B cell (primary cell): ENCODE data around the gene ACKR2. TPM values are rescaled to one million over a fixed set of nuclear protein-coding genes. Genes with fewer than 3 reads are reported as not detected.

ENCODE experiments used
- ATAC-seq: fragments of 200-7000 bp; cut with Tn5 transposase; one replicate; pipeline ENCODE4 v1.10.0; 2021; ENCODE audit warnings: low read depth, mild to moderate bottlenecking, moderate number of reproducible peaks, moderate library complexity
- CTCF ChIA-PET: fragments of 350-600 bp; sonication (Branson Sonifier 250); formaldehyde crosslinking; loops from one replicate; lab custom pipeline; 2021; ENCODE audit warnings: antibody characterized with exemption, inconsistent platforms; lab: Charles Lee
- POLR2A ChIA-PET: fragments of 350-600 bp; sonication (Branson Sonifier 250); formaldehyde crosslinking; loops from one replicate; lab custom pipeline; 2021; ENCODE audit warnings: antibody characterized with exemption; lab: Charles Lee
- DNase-seq: peaks from one replicate; pipeline ENCODE4 v3.0.0; 2013
- H2AFZ ChIP-seq: 2 replicates; pipeline ENCODE4 v1.6.1; 2012; ENCODE audit warnings: mild to moderate bottlenecking, low read depth, low read length; ENCODE audit not compliant: insufficient read depth, poor library complexity, severe bottlenecking
- H3K27ac ChIP-seq, 2 donors: 1 replicate in 1 of 2; 2 replicates in 1 of 2; pipeline ENCODE4 v1.5.1; 2012 to 2013; ENCODE audit warnings: low read length in 2 of 2, mild to moderate bottlenecking in 2 of 2, moderate library complexity in 1 of 2
- H3K27me3 ChIP-seq, 4 experiments: fragments of 200-600 bp in 1 of 4; sonication (generic) in 1 of 4; replicated peaks in 1 of 4; 1 replicate in 2 of 4; 2 replicates in 2 of 4; pipeline versions ENCODE4 v1.6.1 to v1.7.0; 2013 to 2016; ENCODE audit warnings: low read length in 3 of 4, mild to moderate bottlenecking in 2 of 4, mixed read lengths in 1 of 4, moderate library complexity in 1 of 4; ENCODE audit not compliant: insufficient read depth in 4 of 4, control insufficient read depth in 3 of 4; ENCODE audit errors: control extremely low read depth in 1 of 4
- H3K36me3 ChIP-seq, 2 experiments: replicated peaks in 1 of 2; 1 replicate in 1 of 2; 2 replicates in 1 of 2; pipeline versions ENCODE4 v1.6.1 to v1.7.1; 2013; ENCODE audit warnings: low read length in 1 of 2; ENCODE audit not compliant: insufficient read depth in 2 of 2, control insufficient read depth in 1 of 2; ENCODE audit errors: control extremely low read depth in 1 of 2, extremely low read depth in 1 of 2
- H3K4me1 ChIP-seq, 2 donors: fragments of 200-600 bp in 1 of 2; sonication (generic) in 1 of 2; 1 replicate in 1 of 2; 2 replicates in 1 of 2; pipeline versions ENCODE4 v1.5.1 to v1.6.1; 2013 to 2017; ENCODE audit warnings: low read length in 2 of 2; ENCODE audit not compliant: control insufficient read depth in 2 of 2, insufficient read depth in 2 of 2
- H3K4me2 ChIP-seq: replicated peaks from 2 replicates; pipeline ENCODE3; 2012; ENCODE audit warnings: mild to moderate bottlenecking, low read depth, low read length; ENCODE audit not compliant: poor library complexity, severe bottlenecking
- H3K4me3 ChIP-seq, 5 experiments: fragments of 200-600 bp in 1 of 5; sonication (generic) in 1 of 5; 1 replicate in 3 of 5; 2 replicates in 2 of 5; pipeline versions ENCODE4 v1.5.1 to v1.7.0; 2011 to 2016; ENCODE audit warnings: low read length in 4 of 5, mild to moderate bottlenecking in 4 of 5, low read depth in 2 of 5, control low read depth in 1 of 5, moderate library complexity in 1 of 5; ENCODE audit not compliant: insufficient read depth in 1 of 5; ENCODE audit errors: control extremely low read depth in 1 of 5, extremely low read depth in 1 of 5
- H3K79me2 ChIP-seq: fragments of 200-600 bp; sonication (generic); one replicate; pipeline ENCODE4 v1.6.0; 2016; ENCODE audit warnings: low read length; ENCODE audit not compliant: control insufficient read depth, insufficient read depth
- H3K9ac ChIP-seq: fragments of 200-600 bp; sonication (generic); 2 replicates; pipeline ENCODE4 v1.6.1; 2017; ENCODE audit warnings: mild to moderate bottlenecking, low read length, moderate library complexity
- H3K9me3 ChIP-seq, 3 donors: one replicate each; pipeline versions ENCODE4 v1.6.1 to v1.7.1; 2013; ENCODE audit warnings: low read length in 2 of 3; ENCODE audit not compliant: control insufficient read depth in 2 of 3, insufficient read depth in 1 of 3; ENCODE audit errors: control extremely low read depth in 1 of 3
- H4K20me1 ChIP-seq: 2 replicates; pipeline ENCODE4 v1.6.0; 2012; ENCODE audit warnings: mild to moderate bottlenecking, low read length; ENCODE audit not compliant: insufficient read depth, control insufficient read depth, poor library complexity, severe bottlenecking
- H3K27ac Mint-ChIP-seq: one replicate; pipeline ENCODE4 v1.8.0; 2021; ENCODE audit warnings: mixed read lengths
- H3K27me3 Mint-ChIP-seq: one replicate; pipeline ENCODE4 v1.8.0; 2021; ENCODE audit warnings: mixed read lengths
- H3K4me1 Mint-ChIP-seq: one replicate; pipeline ENCODE4 v1.8.0; 2021; ENCODE audit warnings: mixed read lengths
- H3K4me3 Mint-ChIP-seq: one replicate; pipeline ENCODE4 v1.8.0; 2021; ENCODE audit warnings: mixed read lengths
- H3K9me3 Mint-ChIP-seq: one replicate; pipeline ENCODE4 v1.8.0; 2022; ENCODE audit warnings: mixed read lengths; ENCODE audit not compliant: insufficient read depth
- EZH2 ChIP-seq: IDR thresholded peaks from 2 replicates; pipeline ENCODE4 v1.6.1; 2012; ENCODE audit warnings: borderline replicate concordance, low read depth, mild to moderate bottlenecking, moderate library complexity, low read length; ENCODE audit not compliant: insufficient read depth, poor library complexity, severe bottlenecking
- WGBS: methylation state at CpG from one replicate; pipeline ENCODE4 v1.1.5; 2013; ENCODE audit warnings: missing lambda C conversion rate; ENCODE audit not compliant: insufficient coverage; 5-methylcytosine and 5-hydroxymethylcytosine counted together
- intact Hi-C: fragments of 100-400 bp; cut with micrococcal nuclease; formaldehyde crosslinking; loops from one replicate; pipeline ENCODE4 v1.10.0; 2022
- polyA plus RNA-seq: library from polyadenylated mRNA; depleted of rRNA; stranded (reverse); fragments of >200 nt; gene quantifications from 2 replicates; pipeline ENCODE4 v1.2.3, GENCODE V29; 2012
- total RNA-seq, 2 donors: library from RNA; stranded (reverse); fragments of 120-200 nt in 1 of 2; gene quantifications; 1 replicate in 1 of 2; 2 replicates in 1 of 2; pipeline versions ENCODE4 v1.2.3 to v1.2.4, GENCODE V29; 2013 to 2022
- TF ChIP-seq, protein P1 (sequence below): fragments of 200-600 bp; IDR thresholded peaks from one replicate; pipeline ENCODE4 v1.8.0; 2022; ENCODE audit warnings: antibody characterized with exemption, mild to moderate bottlenecking

The ACKR2 gene
- total and polyA plus RNA-seq, 2 donors (not counting 1 experiment from before 2014, with no cell fraction given) = 0.31 to 1.7 TPM

DNA sequence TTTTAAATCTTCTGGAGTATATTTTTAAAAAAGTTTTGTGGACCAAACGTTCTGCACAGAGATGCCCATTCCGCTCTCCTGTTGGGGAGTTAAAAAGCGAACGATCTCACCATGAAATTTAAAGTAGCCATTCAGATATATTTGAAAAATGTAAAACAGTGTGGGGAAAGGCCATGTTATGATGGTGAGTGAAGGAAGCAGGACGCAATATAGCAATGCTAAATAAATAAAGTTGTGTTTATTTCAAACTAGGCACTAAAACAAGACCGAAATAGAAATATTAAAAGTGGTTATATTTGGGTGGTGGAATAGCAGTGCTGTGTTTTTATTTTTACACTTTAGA lies 35.9 kb upstream of the ACKR2 start:
- Mint-ChIP-seq H3K9me3 (peaks cover 4% of the 10 kb centered on the region), H3K4me1 (peaks cover 11% of the 10 kb centered on the region), H3K27me3 (no peaks in the 10 kb centered on the region), H3K4me3 (peak overlapping the region; percentile 90), H3K27ac (peak overlapping the region; percentile 92)
- no peaks in the 10 kb centered on the region for H3K36me3 ChIP-seq
- H2AFZ ChIP-seq = peak overlapping the region; percentile 80
- no peaks in the 10 kb centered on the region for H4K20me1 ChIP-seq
- no peaks in the 10 kb centered on the region for H3K79me2 ChIP-seq
- peak overlapping the region; percentile 36 to 81 for H3K27ac ChIP-seq
- ChIA-PET POLR2A (interaction anchor here (0.6 kb wide), 1 partner anchor 811 kb away, joined by 5 read pairs; the partner anchor contains the start of gene ULK4), CTCF (no interaction called here)
- peak overlapping the region; percentile 46 to 87 (median 62) for H3K4me3 ChIP-seq
- no peaks in the 10 kb centered on the region for H3K27me3 ChIP-seq
- H3K9me3 ChIP-seq = peaks cover 0 to 10% (median 0%) of the 10 kb centered on the region in 3 donors
- DNase-seq (no peak), ATAC-seq (peak; percentile 2)
- H3K4me1 ChIP-seq = peaks cover 4 to 10% of the 10 kb centered on the region in 2 donors
- H3K9ac ChIP-seq = peak overlapping the region; percentile 84
- intact Hi-C loops = loop anchor here (1.0 to 5.0 kb wide), 8 partner anchors 31 to 1989 kb away; partner anchors contain the start of genes HIGD1A, KIAA1143, KIF15 and NKTR
- peak overlapping the region; percentile 81 for H3K4me2 ChIP-seq
- no CpG with 5 or more reads among the region's 6 CpGs for WGBS
- TF ChIP-seq, protein P1, sequence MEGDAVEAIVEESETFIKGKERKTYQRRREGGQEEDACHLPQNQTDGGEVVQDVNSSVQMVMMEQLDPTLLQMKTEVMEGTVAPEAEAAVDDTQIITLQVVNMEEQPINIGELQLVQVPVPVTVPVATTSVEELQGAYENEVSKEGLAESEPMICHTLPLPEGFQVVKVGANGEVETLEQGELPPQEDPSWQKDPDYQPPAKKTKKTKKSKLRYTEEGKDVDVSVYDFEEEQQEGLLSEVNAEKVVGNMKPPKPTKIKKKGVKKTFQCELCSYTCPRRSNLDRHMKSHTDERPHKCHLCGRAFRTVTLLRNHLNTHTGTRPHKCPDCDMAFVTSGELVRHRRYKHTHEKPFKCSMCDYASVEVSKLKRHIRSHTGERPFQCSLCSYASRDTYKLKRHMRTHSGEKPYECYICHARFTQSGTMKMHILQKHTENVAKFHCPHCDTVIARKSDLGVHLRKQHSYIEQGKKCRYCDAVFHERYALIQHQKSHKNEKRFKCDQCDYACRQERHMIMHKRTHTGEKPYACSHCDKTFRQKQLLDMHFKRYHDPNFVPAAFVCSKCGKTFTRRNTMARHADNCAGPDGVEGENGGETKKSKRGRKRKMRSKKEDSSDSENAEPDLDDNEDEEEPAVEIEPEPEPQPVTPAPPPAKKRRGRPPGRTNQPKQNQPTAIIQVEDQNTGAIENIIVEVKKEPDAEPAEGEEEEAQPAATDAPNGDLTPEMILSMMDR = no peak
- no peak for TF ChIP-seq EZH2

DNA sequence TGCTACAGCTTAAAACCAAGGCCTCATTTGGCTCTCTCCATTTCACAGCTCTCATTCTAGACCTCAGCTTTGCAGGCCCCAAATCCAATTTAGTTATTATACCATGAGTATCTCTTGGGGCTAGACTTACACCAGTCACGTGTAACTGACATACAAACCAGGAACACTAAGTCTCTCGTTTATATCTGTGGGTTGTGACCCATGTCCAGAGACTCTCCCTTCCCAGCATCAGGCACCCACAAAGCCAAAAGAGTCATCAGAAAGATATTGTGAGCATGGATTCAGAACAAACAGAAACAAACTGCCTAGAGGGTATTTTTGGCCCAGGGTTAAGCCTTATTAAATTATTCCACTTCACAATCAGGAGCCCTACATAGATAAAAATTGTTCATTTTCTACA lies 30.6 kb upstream of the ACKR2 start:
- Histone ChIP-seq H4K20me1 (no peaks in the 10 kb centered on the region), H3K9me3 (no peaks in the 10 kb centered on the region), H3K4me1 (peaks cover 0 to under 1% of the 10 kb centered on the region in 2 donors), H3K9ac (no peak overlapping the region), H3K4me2 (no peak overlapping the region), H3K36me3 (no peaks in the 10 kb centered on the region), H3K27me3 (no peaks in the 10 kb centered on the region), H3K27ac (no peak overlapping the region), H3K79me2 (no peaks in the 10 kb centered on the region), H3K4me3 (no peak overlapping the region), H2AFZ (no peak overlapping the region)
- peaks cover 4% of the 10 kb centered on the region for H3K4me1 Mint-ChIP-seq
- POLR2A ChIA-PET = no interaction called here
- 100% methylated on average over 2 of the region's 2 CpGs for WGBS
- H3K27me3 Mint-ChIP-seq = no peaks in the 10 kb centered on the region
- H3K4me3 Mint-ChIP-seq = no peak overlapping the region
- TF ChIP-seq, protein P1 = no peak
- no peak for TF ChIP-seq EZH2
- CTCF ChIA-PET = interaction anchor here (0.7 to 6.2 kb wide), 7 partner anchors 16 to 327 kb away, joined by 3 to 72 read pairs (median 13); partner anchors contain the start of gene POMGNT2
- no peak for ATAC-seq
- no peaks in the 10 kb centered on the region for H3K9me3 Mint-ChIP-seq
- H3K27ac Mint-ChIP-seq = no peak overlapping the region
- no peak for DNase-seq
- intact Hi-C loops = no loop called here
